NCI-H82 treated with DMSO at 0.1 percent for 48 hours (cell line): Measurements from ENCODE around the gene HOXA2.

Experiments used
- DNase-seq: peaks from one replicate; lab custom pipeline; 2025; ENCODE audit not compliant: unreplicated experiment; lab: John Stamatoyannopoulos, UW

The HOXA2 gene

DNA sequence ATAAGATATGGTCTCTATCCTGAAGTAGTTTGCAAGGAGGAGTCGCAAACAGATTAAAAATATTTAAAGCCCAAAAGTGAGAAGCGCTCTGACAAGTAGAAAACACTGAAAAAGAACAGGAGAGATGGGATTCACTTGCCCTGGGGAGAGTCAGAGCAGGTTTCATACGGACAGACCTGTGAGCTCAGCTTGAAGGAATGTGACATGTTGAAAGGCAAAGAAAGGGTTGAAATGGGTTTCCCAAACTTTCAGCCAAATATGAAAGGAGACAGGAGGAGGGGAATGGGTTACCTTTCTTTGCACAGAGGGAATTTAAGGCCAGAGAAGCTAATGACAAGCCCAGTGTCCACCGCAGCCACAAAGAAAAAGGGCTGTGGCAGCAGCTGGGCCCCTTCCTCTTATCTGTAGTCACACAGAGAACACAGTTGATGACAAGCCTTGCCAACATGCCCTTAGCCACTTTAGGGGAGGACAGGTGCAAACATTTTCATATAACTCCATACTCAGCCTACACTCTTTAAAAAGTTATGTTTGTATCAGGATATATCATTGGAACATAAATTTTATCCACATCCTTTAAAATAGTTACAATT, 21.5 kb downstream of the HOXA2 start:
- no peak for DNase-seq

DNA sequence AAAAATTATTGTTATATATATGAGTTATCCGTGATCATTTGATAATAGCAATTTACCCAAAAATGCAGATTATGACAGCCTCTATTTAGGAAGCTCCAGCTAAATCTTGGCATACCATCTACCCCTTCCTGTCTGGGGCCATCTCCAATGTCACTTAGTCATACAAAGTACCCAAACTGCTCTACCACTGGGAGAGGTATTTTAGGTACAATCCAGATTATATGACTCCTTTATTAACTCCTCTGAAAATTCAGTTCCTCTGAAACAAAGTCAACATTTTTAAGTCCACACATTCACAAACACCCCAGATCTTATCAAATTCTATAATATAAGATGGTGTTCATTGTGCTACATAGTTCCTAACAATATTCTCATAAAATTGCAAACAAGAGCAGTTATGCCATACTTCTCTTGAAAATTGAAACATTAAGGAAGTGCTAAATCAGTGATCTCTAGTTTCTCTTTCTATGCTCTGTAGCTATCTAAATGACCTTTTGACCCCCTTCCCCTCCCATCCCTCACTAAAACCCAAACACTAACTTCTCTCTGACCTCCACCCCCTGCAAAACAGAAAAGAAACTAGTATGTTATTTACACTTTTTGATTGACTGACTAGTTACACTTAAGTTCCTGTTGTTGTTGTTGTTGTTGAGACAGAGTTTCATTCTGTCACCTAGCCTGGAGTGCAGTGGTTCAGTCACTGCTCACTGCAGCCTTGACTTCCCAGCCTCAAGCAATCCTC, 23.1 kb downstream of the HOXA2 start:
- no peak for DNase-seq

- no peak for DNase-seq
Measured at GRCh38 chr7:27078616-27079233, 23.8 kb downstream of the HOXA2 start.

DNA sequence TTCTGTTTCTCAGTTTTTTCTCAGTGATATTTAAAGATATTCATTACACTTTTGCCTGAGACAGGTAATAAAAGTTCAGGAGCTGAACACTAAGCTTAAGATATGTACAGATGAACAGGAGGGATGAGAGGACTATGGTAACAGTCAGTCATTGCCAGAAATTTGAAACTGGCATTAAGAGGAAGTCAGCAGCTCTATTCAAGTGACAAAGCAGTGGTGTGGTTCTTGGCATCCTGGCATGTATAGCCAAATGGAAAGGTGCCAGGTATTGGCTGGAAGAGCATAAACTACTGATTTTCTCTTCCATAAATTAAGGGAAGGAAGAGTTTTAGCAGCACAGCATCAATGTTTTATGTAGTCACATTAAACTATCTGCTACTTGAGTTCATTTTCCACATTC, 29.4 kb downstream of the HOXA2 start:
- no peak for DNase-seq

- DNase-seq: no peak
Measured at GRCh38 chr7:27071622-27072390, 30.7 kb downstream of the HOXA2 start.

GRCh38 chr7:27068259-27068658, 34.2 kb downstream of the HOXA2 start:
- DNase-seq: no peak

DNA sequence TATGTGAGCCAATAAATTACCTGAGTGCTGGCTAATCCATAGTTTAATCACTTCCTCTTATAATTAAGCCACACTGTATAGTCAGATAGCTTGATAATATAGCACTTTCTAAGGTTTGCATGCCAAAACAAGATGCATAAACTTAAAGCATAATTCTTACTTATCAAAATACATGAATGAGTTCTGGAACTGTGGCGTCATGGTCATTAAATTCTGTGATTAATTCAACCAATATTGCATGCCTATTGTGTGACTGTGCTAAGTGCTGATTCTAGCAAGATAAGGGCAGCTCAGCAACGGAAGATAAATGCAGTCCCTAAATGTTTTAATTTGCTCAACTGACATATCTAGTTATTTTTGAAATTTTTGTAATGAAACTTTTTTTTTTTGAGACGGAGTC, 36.3 kb downstream of the HOXA2 start:
- no peak for DNase-seq

- no peak for DNase-seq
Measured at GRCh38 chr7:27065709-27066108, 36.8 kb downstream of the HOXA2 start.

DNA sequence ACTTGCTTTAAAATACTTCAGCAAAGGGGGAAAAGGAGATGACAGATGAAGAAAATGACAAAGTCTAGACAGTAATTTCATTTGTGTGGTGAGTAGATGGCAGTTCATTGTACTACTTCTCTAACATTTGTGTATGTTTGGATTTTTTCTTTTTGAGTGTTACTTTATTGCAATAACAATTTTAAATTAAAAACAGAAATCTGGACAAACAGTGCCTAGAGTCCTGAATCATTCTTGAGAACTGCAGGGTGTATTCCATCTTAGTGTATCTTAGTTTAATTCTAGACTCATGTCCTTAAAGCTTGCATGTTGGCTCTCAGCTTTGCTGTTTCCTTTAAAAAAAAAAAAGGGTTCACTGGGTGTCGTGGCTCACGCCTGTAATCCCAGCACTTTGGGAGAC, 37.8 kb downstream of the HOXA2 start:
- DNase-seq: no peak

DNA sequence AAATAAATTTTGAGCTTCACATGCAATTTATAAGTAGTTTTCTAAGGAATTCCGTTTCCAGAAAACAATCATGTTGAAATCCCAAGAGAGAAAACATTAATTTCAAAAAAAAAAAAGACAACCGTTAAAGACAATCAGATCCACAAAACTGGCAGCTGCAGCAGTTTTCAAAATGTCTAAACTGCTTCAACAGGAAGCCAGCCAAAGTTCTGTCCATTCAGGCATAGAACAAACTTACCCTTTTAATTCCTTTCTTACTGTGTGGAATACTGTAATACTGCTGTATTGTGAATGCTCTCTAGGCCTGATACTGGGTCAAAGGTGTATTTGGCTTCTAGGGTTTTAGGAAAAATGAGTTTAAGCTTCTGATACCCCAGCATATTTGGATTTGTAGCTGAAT, 38.3 kb downstream of the HOXA2 start:
- DNase-seq: no peak

DNA sequence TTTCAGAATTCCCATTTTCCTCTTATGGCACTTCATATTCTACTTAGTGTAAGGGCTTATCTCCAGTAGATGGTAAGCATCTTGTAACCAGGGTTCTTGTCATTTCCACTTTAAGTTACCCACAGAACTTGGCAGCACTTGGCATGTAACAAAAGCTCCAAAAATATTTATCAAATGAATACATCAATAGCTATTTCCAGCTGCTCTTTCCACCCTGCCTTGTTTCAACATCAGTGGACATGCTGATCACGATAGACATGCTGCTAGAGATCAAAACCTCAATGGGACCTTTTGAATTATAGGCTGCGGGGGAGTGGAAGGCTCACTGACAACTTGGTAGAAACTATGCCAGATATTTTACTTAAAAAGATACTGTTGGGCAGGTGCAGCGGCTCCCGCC, 39.5 kb downstream of the HOXA2 start:
- DNase-seq: no peak

DNA sequence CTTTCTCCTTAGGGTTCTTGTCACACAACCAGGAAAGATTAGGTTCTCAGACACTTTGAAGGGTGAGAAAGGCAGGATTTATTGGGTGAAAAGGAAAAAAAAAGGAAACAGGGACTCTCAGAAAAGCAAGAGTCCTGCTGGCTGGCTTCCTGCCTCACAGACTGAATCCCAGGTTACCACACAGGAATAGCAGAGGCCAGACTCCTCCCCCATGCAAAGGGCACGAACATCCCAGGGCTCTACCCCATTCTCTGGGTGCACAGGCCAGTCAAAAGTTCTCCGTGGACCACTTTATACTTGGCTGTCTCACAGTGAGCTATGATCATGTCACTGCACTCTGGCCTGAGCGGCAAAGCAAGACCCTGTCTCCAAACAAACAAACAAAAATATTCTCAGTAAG, 49.3 kb downstream of the HOXA2 start:
- DNase-seq: no peak

GRCh38 chr7:27051451-27051850, 51.0 kb downstream of the HOXA2 start:
- no peak for DNase-seq
